ENCODE measurements around the gene CD151.

CD151 gene

DNA sequence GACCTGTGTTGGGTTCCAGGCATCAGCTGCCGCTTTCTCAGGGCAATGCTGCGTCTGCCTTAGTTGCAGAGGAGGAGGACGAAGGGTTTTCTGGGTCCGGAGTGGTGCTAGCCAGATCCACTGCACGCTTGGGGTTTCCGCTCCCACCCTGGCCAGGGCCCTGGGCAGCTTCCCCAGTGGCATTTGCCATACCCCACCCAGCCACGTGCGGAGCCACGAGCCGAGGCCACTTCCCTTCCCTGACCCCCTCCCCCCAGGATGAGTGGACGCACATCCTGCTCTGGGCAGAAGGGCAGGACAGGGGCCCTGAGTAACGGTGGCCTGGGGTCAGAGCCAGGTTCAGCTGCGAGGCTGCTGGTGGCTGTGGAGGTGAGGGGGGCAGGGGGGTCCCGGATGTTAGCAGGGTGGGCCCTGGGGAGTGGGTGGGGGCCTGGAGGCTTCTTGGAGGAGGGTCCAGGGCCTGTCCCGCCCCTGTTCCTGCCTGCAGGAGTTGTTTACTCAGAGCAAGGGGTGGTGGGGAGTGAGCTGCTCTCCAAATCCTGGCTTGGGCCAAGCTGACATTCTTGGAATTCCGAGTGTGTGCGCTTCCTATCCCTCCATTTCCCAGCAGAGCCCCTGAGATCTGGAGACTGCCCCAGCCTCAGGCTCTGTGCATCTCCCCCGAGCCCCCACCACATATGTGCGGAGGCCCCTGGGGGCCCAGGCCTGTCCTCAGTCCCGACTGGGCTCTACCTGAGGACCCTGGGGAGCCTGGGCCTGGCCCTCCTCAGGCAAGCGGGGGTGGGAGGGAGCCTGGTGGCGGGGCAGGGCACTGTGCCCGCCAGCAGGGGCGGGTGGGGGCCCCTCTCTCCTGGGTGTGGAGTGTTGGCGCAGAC, 11.3 kb downstream of the CD151 start:
- DNase-seq: no peak

DNA sequence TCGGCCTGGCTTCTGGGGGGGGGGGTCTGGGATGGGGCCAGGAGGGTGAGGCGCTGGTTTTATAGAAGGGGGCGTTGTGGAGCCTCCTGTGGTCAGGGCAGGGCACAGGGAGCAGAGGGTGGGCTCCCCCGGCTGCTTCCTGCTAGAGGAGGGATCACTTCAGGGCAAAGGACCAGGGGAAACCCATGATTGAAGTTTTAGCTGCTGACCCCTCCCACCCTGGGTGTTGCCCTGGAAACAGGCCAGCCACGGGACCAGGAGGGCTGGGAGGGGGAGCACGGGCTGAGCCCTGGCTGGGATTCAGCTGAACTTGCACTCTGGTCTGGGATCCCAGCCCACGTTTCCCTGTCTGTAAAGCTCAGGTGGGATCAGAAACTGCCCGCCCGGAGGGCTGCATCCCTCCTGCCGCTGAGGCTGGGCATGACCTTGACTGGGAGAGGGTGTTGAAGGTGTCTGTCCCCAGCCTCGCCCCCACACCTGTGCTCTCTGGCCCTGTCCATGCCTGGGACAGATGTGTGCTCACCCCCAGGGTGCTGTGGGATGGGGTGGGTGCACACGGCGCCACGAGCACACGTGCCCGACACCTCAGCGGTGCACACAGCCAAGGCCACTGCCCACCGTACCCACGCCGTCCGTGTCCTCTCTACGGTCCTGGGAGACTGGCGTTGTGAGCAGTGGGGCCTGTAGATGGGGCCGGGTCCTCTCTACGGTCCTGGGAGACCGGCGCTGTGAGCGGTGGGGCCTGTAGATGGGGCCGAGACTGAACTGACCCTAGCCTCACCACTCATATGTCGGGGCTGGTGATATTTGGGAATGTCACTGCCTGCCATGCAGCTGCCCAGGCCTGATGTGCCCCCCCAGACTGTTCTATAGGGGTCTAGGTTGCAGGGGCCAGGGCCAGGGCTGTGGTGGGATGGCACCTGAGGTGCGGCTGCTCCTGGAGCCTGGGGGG, 12.2 kb downstream of the CD151 start:
- DNase-seq: no peak

DNA sequence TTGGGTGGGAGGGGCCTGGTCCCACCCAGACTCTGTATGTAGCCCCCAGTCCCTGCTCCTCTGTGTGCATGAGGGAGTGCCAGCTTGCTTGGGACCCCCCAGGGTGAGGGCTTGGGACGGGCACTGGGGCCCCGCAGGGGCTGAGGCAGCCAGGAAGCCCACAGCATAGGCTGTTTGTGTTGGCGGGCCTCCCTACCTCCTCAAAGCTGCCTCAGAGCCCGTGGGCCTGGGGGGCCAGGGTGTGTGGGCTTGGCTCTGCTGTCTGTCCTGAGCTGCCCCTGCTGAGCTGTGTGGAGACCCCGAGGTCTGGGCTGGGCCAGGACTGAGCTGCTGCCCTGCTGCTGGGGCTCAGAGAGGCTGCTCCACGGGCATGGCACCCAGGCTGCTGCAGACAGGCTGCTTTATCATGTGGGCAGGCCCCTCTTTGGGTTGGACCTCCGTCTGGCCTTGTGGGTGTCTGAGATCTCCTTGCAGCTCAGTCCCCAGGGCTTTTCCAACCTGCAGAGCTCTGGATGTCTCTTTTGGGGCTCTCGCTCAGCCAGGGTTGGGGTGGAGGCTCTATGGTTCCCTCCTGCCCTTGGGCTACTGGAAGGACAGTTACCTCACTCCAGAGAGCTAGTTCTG, 13.2 kb downstream of the CD151 start:
- DNase-seq: no peak

DNA sequence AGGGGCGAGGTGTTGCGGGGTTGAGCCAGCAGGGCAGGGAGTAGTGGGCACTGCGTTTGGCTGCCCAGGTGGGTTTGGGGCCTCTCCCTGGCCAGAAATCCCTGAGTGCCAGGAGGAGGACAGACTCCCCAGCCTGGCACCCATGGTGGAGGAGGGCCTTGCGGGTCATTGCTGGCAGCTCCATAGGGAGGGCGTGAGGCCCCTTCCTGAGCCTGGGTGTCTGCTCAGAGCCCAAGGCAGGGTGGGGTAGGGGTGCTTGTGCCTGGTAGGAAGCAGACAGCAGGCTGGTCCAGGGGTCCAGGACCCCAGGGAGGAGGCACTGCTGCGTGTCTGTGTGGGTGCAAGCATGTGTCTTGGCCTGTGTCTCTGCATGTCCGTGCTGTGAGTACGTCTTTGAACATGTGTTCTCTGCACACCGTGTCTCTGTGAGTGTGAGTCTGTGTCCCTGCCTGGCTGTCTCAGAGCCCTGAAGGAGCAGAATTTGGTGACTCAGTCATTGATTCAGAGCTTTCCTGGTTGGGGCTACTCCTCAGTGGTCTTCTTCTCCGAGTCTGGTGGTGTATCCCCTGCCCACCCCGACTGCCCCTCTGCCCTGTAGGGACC, 13.8 kb downstream of the CD151 start:
- DNase-seq: no peak

DNA sequence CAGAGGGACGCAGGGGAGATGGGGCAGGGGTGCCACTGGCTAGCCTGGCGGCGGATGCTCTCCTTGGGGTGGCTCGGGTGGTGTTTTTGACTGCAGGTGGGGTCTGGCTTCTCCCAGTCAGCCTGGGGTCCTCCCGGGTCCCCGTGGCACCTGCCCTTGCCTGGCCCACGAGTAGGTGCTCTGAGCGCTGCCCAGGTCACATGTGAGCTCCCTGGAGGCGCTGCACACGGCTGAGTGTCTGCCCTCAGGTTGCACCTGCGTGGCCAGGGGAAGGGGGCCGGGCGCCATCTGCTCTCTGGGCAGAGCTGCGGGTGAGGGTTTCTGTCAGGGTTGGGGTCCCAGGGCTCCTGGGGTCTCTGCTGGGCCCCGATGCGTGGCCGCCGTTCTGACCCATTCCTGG, 15.1 kb downstream of the CD151 start:
- DNase-seq: no peak

DNA sequence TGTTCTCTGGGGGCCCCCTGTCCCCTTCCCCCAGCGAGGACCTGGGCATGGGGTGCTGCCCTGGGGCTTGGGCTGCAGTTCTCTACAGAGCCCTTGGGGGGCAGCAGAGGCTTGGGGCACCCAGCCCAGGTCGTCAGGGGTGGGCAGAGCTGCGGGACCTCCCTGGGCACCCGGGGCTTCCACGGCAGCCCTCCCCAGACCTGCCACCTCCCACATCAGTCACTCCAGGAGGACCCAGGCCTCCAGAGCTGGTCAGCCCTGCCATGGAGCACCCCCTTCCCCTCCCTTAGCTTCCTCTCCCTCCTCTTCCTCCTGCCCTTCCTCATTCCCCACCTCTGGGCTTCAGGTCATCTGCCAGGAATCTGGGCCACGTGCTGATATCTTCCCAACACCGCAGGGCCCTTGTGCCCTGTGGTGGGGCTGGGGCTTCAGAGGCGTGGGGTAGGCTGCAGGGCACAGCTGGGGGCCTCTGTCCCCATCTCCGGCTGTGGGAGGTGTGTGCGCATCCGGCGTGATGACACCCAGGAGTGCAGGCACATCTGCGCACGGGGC, 15.7 kb downstream of the CD151 start:
- DNase-seq: no peak

DNA sequence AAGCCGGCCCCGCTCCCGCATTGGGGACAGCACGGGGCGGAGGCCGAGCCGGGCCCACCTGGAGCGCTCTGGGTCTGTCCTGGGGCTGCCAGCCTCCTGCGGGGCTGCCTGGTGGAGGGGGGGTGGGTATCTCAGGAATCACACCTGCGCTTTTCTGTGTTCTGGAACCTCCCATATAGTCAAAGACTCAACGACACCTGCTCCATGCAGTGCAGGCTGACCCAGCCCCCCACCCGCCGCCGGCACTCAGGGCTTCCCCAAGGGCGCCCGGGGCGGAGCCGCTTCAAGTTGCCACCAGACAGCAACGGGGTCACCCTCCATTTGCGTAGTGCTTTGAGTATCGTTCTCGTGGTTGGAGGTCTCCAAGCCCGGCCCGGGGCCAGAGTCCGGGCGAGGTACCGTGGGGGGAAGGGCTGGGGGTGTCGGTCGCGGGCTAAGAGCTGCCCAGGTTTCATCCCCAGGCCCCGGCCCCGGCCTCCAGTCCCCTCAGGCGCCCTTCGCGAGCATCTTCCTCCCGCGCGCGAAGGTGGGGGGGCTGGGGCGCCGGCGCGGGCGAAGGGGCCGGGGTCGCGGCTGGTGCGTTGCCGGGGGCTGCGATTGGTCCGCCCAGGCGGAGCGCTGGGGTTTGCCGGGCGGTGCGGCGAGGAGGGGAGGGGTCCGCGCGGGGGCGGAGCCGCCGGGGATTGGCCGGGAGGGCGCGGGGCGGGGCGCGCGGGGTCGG, 16.5 kb downstream of the CD151 start:
- no peak for DNase-seq

DNA sequence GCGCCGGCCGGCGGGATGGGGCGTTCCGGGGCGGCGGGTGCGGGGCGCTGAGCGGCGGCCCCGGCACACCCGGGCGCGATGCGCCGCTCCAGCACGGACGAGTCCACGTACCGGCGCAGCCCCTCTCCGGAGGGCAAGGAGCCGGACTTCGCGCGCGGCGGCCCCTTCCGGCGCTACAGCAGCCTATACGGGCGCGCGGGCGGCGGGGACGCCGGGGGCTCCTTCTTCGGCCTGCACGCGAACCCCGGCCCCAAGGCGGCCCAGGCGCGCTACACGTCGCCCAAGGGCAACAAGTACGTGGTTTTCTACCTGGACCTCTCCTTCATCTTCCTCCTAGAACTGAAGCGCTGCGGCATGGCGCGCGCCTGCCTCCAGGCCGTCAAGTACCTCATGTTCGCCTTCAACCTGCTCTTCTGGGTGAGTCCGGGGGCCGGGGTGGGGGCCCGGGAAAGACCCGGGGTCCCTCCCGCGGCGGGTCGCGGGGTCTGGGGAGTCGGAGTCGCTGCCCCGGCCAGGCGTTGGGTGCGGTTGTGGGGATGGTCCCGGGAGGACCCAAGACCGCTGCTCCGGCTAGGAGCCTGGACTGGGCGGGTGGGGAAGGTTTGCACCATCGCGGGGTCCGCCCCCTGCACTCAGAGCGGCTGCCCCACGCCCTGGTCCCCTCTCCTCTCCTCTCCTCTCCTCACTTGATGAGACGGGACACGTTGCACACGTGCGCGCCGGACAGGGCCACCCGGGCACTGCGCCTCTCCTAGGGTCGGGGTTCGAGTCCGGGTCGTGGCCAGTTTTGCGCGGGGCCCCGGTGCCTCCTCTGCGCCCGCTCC, 17.4 kb downstream of the CD151 start:
- DNase-seq: no peak

DNA sequence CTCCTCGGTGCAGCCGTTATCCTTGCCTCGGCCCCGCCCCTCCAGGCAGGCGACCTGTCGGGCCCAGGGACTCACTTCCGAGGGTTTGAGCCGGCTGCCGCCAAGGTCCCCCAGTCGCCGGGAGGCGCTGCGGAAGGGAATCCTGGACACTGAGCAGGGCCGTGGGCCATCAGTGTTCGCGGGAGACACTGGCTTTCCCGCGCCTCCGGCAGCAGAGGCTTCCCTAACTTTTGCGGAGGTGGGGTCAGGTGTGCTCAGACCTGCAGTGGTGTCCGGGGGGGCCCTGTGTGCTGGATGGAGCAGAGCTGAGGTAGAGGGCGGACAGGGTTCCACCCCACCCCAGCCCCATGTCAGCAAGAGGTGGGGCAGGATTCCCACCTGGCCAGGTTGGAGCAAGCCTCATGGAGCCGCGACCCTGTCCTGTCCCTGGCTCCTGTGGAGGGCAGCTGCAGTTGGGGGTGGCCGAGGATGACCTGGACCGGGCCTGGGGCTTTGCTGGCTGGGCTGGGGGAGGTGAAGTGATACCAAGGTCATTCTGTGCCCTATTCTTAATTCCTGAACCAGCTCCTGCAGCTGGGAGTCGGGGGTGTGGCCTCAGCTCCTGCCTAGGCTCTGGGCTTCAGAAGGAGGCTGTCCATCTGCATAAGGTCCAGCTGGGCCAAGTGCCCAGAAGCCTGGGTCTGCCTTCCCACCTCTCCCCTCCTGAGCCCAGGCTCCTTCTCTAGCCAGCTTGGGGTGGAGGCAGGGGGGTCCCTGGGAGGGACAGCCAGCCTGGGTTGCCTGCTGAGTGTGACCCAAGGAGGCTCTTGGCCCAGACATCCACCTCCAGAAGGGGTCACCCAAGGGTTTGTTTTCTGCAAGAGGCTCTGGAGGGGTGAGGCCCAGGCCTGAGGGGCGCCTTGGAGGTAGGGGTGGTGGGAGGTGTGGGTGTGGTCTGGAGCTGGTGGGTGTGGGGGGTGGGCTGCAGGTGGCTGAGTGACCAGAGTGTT, 18.3 kb downstream of the CD151 start:
- DNase-seq: no peak

DNA sequence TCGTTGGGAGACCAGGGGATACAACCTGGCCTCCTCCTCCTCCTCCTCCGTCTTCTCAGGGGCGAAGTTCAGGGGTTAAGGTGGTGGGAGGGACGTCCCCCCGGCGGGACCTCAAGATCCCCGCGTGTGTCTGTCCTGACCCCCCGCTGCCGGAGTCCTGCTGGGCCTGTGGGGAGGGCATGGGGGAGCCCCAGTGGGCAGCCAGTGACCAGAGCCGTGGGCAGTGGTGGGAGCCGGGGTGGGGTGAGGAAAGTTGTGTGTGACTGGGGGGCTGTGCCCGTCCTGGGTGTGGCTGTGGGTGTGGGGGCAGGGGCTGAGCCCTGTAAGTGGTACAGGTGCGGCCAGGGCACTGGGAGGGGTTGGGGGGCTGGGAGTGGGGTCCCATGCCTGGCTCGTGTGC, 20.0 kb downstream of the CD151 start:
- DNase-seq: no peak

DNA sequence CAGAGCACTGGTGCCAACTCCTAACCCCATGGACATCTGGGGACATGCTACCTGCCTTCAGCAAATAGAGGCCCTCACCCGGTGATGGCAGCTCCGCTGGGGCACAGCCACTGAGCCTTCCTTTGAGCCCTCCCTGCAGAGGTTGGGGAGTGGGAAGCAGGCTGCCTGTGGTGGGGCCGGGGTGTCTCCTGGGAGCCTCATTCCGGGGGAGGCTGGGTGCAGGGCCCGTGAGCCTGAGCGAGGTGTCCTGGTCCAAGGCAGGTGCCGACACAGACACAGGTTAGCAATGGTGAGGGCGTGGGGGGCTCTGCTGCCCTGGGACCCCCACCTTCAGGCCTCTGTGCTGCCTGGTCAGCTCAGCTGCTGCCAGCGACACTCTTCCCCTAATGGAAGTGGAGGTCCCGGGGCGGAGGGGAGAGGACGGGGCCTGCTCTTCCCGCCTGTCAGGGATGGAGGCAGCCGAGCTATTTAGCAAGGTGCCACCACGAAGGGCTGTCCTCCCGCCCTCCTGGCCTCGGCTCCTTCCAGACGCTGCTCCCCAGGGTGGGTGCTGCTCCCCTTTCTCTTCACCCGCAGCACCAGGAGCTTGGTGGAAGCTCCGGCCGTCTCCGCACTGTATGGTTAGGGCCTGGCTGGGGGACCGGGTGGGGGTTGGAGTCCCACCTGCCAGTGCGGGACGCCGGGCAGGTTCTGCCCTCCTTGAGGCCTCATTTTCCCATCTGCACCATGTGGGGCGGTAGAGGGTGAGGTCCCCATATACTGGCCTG, 21.1 kb downstream of the CD151 start:
- DNase-seq: no peak

DNA sequence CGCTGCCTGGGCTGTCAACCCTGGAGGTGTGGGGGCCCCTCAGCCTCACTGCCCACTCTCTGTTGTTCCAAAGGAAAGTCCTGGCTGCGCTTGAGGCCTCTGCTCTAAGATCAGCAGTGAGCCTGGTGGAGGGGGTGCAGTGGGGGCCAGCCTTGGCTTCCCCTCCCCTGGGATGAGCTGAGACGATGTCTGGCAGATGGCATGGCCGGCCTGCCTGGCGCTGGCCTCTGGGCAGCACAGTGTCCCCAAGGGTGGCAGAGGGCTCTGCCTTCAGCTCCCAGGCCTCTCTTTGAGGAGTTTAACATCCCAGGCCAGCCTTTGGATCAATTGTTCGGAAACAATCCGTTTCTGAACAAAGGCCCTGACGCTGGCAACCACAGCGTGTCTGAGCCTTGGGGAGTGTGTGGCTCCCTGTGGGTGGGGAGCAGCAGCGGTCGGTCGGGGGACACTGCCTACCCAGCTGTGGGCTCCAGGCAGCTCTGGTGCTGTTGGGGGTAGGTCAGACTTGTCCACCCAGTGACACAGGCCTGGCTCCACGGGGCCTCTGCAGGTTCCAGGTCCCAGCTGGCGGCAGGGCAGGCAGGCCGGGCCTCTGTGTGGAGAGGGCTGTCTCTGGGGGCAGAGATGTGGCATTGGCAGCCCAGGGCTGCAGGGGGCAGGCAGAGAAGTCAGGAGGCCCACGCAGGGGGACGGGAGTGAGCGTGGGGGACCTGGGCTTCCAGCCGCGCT, 22.0 kb downstream of the CD151 start:
- DNase-seq: no peak

DNA sequence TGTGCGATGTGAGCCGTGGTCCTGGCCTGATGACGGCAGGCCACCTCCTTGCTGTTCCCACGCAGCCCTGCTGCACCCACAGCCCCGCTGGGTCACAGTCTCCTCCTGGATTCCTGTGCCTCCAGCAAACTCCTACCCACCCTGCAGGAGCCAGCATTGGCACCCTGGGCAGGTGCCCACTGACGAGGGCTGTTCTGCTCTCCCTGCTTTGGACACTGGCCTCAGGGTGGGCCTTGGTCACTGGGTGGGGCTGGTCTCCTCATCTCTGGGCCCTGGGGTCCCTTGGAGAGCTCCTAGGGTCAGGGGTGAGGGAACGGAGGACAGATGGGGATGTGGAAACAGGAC, 22.6 kb downstream of the CD151 start:
- DNase-seq: no peak

DNA sequence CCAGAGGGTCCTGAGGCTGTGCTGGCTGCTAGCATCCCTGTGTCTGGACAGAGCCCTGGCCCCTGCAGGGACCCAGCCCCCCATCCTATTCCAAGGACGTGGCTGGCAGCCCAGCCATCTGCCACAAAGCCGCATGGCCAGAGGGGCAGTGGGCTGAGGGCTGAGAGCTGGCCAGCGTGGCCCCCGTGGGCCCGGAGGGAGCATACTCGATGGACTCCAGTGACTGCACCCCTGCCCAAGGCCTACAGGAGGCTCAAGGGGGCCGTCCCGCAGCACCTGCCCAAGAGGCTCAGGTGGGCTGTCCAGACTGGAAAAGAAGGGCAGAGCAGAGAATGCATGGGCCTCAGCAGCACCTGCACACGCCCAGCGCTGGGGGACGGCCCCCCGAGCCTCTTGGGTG, 23.0 kb downstream of the CD151 start:
- DNase-seq: no peak

DNA sequence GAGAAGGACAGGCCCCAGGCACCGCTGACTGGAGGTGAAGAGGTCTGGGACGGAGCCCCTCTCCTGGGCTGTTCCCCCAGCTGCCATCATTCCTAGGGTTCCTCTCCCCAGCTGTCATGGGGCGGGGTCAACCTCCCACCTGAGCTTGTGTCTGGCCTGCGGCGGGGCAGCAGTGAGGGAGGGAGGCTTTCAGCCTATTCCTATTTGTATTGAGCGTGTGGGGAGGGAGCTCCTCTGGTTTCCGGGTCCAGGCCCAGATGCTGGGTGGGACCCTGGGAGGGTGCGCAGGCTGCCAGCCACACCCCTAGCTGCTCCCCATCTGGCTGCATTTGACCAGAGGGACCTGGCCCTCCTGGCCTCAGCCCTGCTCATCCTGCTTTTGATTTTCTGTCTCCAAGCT, 23.6 kb downstream of the CD151 start:
- no peak for DNase-seq

DNA sequence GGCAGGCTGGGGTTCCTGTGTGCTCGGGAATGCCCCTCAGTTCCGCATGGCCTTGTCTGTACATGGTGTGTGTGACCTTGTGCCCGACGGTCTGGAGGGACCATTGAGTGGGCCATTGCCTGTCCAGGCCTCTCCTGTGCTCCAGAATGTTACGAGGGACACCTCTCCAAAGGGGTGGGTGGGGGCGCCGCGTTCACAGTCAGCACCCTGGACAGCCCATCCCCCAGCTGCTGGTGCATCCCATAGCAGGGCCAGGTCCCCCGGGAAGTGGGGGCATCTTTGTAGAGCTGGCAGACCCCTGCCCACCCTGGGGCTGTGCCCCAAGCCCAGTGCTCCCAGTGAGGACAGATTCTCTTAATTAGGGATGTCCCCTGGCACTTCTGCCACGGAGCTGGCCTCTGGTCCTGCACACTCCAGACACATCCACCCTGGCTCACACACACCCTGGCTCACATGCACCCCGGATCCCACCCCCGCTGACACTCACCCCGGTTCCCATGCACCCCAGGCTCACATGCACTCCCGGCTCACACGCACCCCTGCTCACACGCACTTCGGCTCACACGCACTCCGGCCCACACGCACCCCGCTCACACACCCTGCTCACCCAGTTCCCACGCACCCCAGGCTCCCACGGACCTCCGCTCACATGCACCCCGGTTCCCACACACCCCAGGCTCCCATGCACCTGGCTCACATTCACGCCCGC, 25.5 kb downstream of the CD151 start:
- no peak for DNase-seq

DNA sequence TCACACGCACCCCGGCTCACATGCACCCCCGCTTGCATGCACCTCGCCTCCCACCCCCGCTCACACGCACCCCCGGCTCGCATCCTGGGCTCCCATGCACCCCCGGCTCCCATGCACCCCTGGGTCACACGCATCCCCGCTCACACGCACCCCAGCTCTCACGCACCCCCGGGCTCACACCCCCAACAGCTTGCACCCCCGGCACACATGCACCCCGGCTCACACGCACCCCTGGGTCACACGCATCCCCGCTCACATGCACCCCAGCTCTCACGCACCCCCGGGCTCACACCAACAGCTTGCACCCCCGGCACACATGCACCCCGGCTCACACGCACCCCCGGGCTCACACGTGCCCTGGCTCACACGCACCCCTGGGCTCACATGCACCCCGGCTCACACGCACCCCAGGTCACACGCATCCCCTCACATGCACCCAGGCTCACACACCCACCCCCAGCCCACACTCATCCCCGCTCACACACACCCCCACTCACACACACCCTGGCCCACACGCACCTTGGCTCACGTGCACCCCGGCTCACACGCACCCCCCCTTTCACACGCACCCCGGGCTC, 26.1 kb downstream of the CD151 start:
- DNase-seq: no peak
